MM.1S (cell line): Measurements from ENCODE around the gene SDHB.
A peak's percentile ranks its signal among the peaks of the same experiment; 100 is the strongest.

Experiments used
- DNase-seq: peaks from one replicate; pipeline ENCODE4 v3.0.0-alpha.2; 2015
- H2AFZ ChIP-seq: fragments of 300-600 bp; sonication (generic); 2 replicates; pipeline ENCODE4 v1.6.0; 2016; ENCODE audit warnings: antibody characterized with exemption, low read length
- H3F3A ChIP-seq: fragments of 300-600 bp; sonication (generic); 2 replicates; pipeline ENCODE4 v1.6.1; 2016; ENCODE audit warnings: mild to moderate bottlenecking, antibody characterized with exemption, low read length, moderate library complexity, mixed read lengths; ENCODE audit not compliant: insufficient read depth
- H3K27ac ChIP-seq: fragments of 300-600 bp; sonication (generic); 2 replicates; pipeline ENCODE4 v1.5.1; 2016; ENCODE audit warnings: mild to moderate bottlenecking, low read length
- H3K27me3 ChIP-seq: fragments of 300-600 bp; sonication (generic); replicated peaks from 2 replicates; pipeline ENCODE4 v1.6.0; 2016; ENCODE audit warnings: low read length; ENCODE audit not compliant: insufficient read depth
- H3K36me3 ChIP-seq: fragments of 300-600 bp; sonication (generic); replicated peaks from 2 replicates; pipeline ENCODE4 v1.6.1; 2016; ENCODE audit warnings: mild to moderate bottlenecking, low read length, mixed read lengths; ENCODE audit not compliant: insufficient read depth
- H3K4me1 ChIP-seq: fragments of 300-600 bp; sonication (generic); 2 replicates; pipeline ENCODE4 v1.6.1; 2016; ENCODE audit warnings: low read length, mixed read lengths
- H3K4me2 ChIP-seq: fragments of 300-600 bp; sonication (generic); 2 replicates; pipeline ENCODE4 v1.6.0; 2016; ENCODE audit warnings: low read depth, low read length
- H3K4me3 ChIP-seq: fragments of 300-600 bp; sonication (generic); 2 replicates; pipeline ENCODE4 v1.5.1; 2016; ENCODE audit warnings: low read length, mixed read lengths
- H3K79me2 ChIP-seq: fragments of 300-600 bp; sonication (generic); 2 replicates; pipeline ENCODE4 v1.6.1; 2016; ENCODE audit warnings: mixed run types, low read length, mixed read lengths
- H3K9ac ChIP-seq: fragments of 300-600 bp; sonication (generic); 2 replicates; pipeline ENCODE4 v1.6.1; 2016; ENCODE audit warnings: low read length, mixed read lengths
- H3K9me2 ChIP-seq: fragments of 300-600 bp; sonication (generic); replicated peaks from 2 replicates; pipeline ENCODE4 v1.6.1; 2016; ENCODE audit warnings: mild to moderate bottlenecking, low read length, mixed read lengths; ENCODE audit not compliant: insufficient read depth
- H3K9me3 ChIP-seq: fragments of 300-600 bp; sonication (generic); replicated peaks from 2 replicates; pipeline ENCODE4 v1.6.1; 2016; ENCODE audit warnings: mild to moderate bottlenecking, low read length, mixed read lengths; ENCODE audit not compliant: insufficient read depth
- H4K20me1 ChIP-seq: fragments of 300-600 bp; sonication (generic); 2 replicates; pipeline ENCODE4 v1.6.1; 2016; ENCODE audit warnings: mild to moderate bottlenecking, low read length, moderate library complexity, mixed read lengths; ENCODE audit not compliant: insufficient read depth
- CTCF ChIP-seq: fragments of 300-600 bp; sonication (generic); IDR thresholded peaks from 2 replicates; pipeline ENCODE4 v1.5.1; 2016; ENCODE audit warnings: antibody characterized with exemption, low read length, mixed read lengths
- EZH2 ChIP-seq: fragments of 300-600 bp; sonication (generic); optimal IDR thresholded peaks from 2 replicates; pipeline ENCODE3; 2017; ENCODE audit warnings: low read depth, mild to moderate bottlenecking, antibody characterized with exemption, low read length, mixed read lengths
- EZH2phosphoT487 ChIP-seq: fragments of 300-600 bp; sonication (generic); IDR thresholded peaks from 2 replicates; pipeline ENCODE4 v1.6.1; 2018; ENCODE audit warnings: antibody characterized with exemption, low read length

SDHB gene

GRCh38 chr1:17056551-17056950 lies 2.7 kb upstream of the SDHB start:
- H3K9me2 ChIP-seq, result no peaks in the 10 kb centered on the region
- H3K9ac ChIP-seq, result no peak overlapping the region
- H3K4me2 ChIP-seq, result no peak overlapping the region
- no peak overlapping the region for H3K4me3 ChIP-seq
- H3F3A ChIP-seq, result no peaks in the 10 kb centered on the region
- no peaks in the 10 kb centered on the region for H3K9me3 ChIP-seq
- no peak overlapping the region for H2AFZ ChIP-seq
- H3K4me1 ChIP-seq, result peaks cover 8% of the 10 kb centered on the region
- H3K27me3 ChIP-seq, result peaks cover 61% of the 10 kb centered on the region
- no peak overlapping the region for H3K27ac ChIP-seq
- TF ChIP-seq CTCF (no peak), EZH2phosphoT487 (no peak), EZH2 (no peak)
- no peaks in the 10 kb centered on the region for H3K36me3 ChIP-seq
- DNase-seq, result no peak
- no peaks in the 10 kb centered on the region for H4K20me1 ChIP-seq
- peaks cover 23% of the 10 kb centered on the region for H3K79me2 ChIP-seq

GRCh38 chr1:17055801-17056200 lies 2.0 kb upstream of the SDHB start:
- Histone ChIP-seq H3K79me2 (peaks cover 30% of the 10 kb centered on the region), H2AFZ (no peak overlapping the region), H3K4me1 (peaks cover 8% of the 10 kb centered on the region), H3K9me3 (no peaks in the 10 kb centered on the region), H3K4me3 (no peak overlapping the region), H4K20me1 (no peaks in the 10 kb centered on the region), H3K9me2 (no peaks in the 10 kb centered on the region), H3K4me2 (no peak overlapping the region), H3F3A (no peaks in the 10 kb centered on the region), H3K27ac (no peak overlapping the region), H3K36me3 (no peaks in the 10 kb centered on the region), H3K27me3 (peaks cover 55% of the 10 kb centered on the region), H3K9ac (no peak overlapping the region)
- DNase-seq, result no peak
- TF ChIP-seq CTCF (no peak), EZH2phosphoT487 (no peak), EZH2 (no peak)

GRCh38 chr1:17053086-17053684 lies 647 bp downstream of the SDHB start:
- H4K20me1 ChIP-seq, result no peaks in the 10 kb centered on the region
- TF ChIP-seq EZH2 (no peak), CTCF (no peak), EZH2phosphoT487 (no peak)

More at GRCh38 chr1:17053086-17053684, 647 bp downstream of the SDHB start:
- Histone ChIP-seq H2AFZ (peak overlapping the region; percentile 64), H3K4me3 (peak overlapping the region; percentile 85), H3K9ac (peak overlapping the region; percentile 78), H3F3A (no peaks in the 10 kb centered on the region; the same call in 1 of the 2 replicates), H3K9me2 (no peaks in the 10 kb centered on the region), H3K79me2 (peaks cover 53% of the 10 kb centered on the region), H3K4me2 (peak overlapping the region; percentile 81), H3K27me3 (peaks cover 33% of the 10 kb centered on the region), H3K36me3 (0 out of 2 replicates have a peak, but pooled peaks cover 3% of the 10 kb centered on the region), H3K27ac (peak overlapping the region; percentile 35; the same call in 1 of the 2 replicates), H3K4me1 (peaks cover 8% of the 10 kb centered on the region), H3K9me3 (no peaks in the 10 kb centered on the region)
- no peak for DNase-seq
